Measurements from ENCODE around the gene TINAG.

The TINAG gene

DNA sequence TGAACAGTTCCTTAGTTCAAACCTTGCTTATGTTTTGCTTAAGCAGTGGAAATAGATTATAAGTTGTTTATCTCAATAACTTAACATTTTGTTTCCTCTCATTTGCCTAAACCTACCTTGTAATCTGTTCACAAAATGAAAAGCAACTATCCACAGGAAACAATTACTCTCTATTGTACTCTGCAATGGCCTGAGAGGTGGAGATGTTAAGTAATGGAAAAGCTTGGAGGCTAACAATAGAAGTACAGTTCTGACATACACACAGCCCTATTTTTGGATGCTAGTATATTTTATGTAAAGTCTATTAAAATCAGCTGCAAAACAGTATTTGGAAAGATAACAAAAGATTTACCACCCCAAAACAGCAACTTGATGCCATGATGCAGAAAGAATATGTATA, 82.1 kb downstream of the TINAG start:
- Histone ChIP-seq H3K4me1 (ENCODE audit: control insufficient read depth in 1 of 2, insufficient read depth in 1 of 2, low read depth in 1 of 2, low read length in 1 of 2) (no peaks in the 10 kb centered on the region), H3K27me3 (no peaks in the 10 kb centered on the region), H3K27ac (no peak overlapping the region), H3K4me3 (ENCODE audit: low read depth in 1 of 2, low read length in 1 of 2) (no peak overlapping the region), H3K9me3 (no peaks in the 10 kb centered on the region), H3K36me3 (no peaks in the 10 kb centered on the region)
- TF ChIP-seq, protein P1, sequence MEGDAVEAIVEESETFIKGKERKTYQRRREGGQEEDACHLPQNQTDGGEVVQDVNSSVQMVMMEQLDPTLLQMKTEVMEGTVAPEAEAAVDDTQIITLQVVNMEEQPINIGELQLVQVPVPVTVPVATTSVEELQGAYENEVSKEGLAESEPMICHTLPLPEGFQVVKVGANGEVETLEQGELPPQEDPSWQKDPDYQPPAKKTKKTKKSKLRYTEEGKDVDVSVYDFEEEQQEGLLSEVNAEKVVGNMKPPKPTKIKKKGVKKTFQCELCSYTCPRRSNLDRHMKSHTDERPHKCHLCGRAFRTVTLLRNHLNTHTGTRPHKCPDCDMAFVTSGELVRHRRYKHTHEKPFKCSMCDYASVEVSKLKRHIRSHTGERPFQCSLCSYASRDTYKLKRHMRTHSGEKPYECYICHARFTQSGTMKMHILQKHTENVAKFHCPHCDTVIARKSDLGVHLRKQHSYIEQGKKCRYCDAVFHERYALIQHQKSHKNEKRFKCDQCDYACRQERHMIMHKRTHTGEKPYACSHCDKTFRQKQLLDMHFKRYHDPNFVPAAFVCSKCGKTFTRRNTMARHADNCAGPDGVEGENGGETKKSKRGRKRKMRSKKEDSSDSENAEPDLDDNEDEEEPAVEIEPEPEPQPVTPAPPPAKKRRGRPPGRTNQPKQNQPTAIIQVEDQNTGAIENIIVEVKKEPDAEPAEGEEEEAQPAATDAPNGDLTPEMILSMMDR (IDR thresholded peaks at IDR 0.05) = no peak

DNA sequence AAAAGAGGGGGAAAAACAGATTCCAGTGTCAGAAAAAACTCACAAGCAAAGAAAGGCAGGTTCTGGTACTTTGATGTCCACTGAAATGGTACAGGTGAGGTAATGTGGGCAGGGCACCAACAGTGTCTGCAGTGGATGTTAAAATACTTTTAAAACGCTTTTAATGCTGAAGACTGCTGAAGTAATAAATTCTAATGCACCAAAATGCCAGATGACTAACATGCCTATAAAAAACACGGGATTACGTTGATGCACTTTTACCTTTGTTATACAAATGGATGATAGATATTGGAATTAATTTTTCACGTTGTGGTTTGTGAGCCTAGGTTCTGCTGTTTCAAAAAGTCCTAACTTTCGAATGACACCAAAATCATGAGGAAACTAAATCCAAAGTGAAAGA, 83.3 kb downstream of the TINAG start:
- H3K36me3 ChIP-seq = no peaks in the 10 kb centered on the region
- no peaks in the 10 kb centered on the region for H3K9me3 ChIP-seq
- no peaks in the 10 kb centered on the region for H3K4me1 ChIP-seq (ENCODE audit: control insufficient read depth in 1 of 2, insufficient read depth in 1 of 2, low read depth in 1 of 2, low read length in 1 of 2)
- TF ChIP-seq, protein P1 (IDR thresholded peaks at IDR 0.05) = no peak
- H3K27me3 ChIP-seq = no peaks in the 10 kb centered on the region
- no peak overlapping the region for H3K27ac ChIP-seq
- H3K4me3 ChIP-seq (ENCODE audit: low read depth in 1 of 2, low read length in 1 of 2) = no peak overlapping the region

- Histone ChIP-seq H3K27ac (no peak overlapping the region), H3K36me3 (no peaks in the 10 kb centered on the region), H3K9me3 (no peaks in the 10 kb centered on the region), H3K4me1 (ENCODE audit: control insufficient read depth in 1 of 2, insufficient read depth in 1 of 2, low read depth in 1 of 2, low read length in 1 of 2) (no peaks in the 10 kb centered on the region), H3K27me3 (no peaks in the 10 kb centered on the region), H3K4me3 (ENCODE audit: low read depth in 1 of 2, low read length in 1 of 2) (no peak overlapping the region)
- TF ChIP-seq, protein P1 (IDR thresholded peaks at IDR 0.05) = no peak
Measured at GRCh38 chr6:54403096-54403495, 94.9 kb downstream of the TINAG start.

DNA sequence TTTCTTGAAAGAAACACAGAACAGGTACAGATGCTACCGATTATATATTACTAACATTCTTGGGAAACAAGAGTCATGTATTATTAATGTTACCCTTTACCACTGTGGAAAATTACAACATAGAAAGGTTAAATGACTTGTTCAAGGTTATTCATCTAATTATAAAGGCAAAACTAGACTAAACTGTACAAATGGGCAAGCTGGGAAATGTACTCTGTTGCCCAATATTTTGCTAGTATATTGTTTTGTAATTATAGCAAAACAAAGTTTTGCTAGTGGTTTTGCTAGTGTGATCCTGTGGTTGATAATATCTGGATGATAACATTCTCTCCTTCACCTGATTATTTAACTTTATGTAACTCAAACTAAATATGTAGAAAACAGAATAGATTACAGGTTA, 96.5 kb downstream of the TINAG start:
- Histone ChIP-seq H3K9me3 (no peaks in the 10 kb centered on the region), H3K4me3 (ENCODE audit: low read depth in 1 of 2, low read length in 1 of 2) (no peak overlapping the region), H3K36me3 (no peaks in the 10 kb centered on the region), H3K4me1 (ENCODE audit: control insufficient read depth in 1 of 2, insufficient read depth in 1 of 2, low read depth in 1 of 2, low read length in 1 of 2) (no peaks in the 10 kb centered on the region), H3K27ac (no peak overlapping the region), H3K27me3 (no peaks in the 10 kb centered on the region)
- TF ChIP-seq, protein P1 (IDR thresholded peaks at IDR 0.05) = no peak

DNA sequence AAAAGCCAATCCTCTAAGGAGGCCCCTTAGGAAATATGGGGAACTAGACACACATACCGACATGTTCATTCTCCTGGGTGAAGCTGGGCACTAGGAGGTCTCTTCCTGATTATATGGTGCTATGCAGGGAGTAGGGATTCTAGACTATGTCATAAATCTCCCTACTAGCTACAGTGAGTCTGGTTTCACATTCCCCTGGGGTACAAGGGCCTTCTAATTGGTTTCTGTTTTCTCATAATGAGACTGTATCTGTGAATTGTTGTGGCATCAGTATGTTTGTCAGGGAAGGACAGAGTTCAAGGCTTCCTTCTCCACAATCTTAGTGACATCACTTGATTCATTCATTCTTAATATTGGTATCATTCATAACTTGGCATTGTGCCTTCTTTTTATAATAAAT, 103.5 kb downstream of the TINAG start:
- no peaks in the 10 kb centered on the region for H3K27me3 ChIP-seq
- H3K27ac ChIP-seq = no peak overlapping the region
- H3K4me1 ChIP-seq (ENCODE audit: control insufficient read depth in 1 of 2, insufficient read depth in 1 of 2, low read depth in 1 of 2, low read length in 1 of 2) = no peaks in the 10 kb centered on the region
- TF ChIP-seq, protein P1 (IDR thresholded peaks at IDR 0.05) = no peak
- H3K4me3 ChIP-seq (ENCODE audit: low read depth in 1 of 2, low read length in 1 of 2) = no peak overlapping the region
- no peaks in the 10 kb centered on the region for H3K36me3 ChIP-seq
- H3K9me3 ChIP-seq = no peaks in the 10 kb centered on the region

GRCh38 chr6:54415517-54415916, 107.3 kb downstream of the TINAG start:
- no peak overlapping the region for H3K27ac ChIP-seq
- no peak overlapping the region for H3K4me3 ChIP-seq (ENCODE audit: low read depth in 1 of 2, low read length in 1 of 2)
- H3K36me3 ChIP-seq = no peaks in the 10 kb centered on the region
- no peaks in the 10 kb centered on the region for H3K9me3 ChIP-seq
- H3K27me3 ChIP-seq = no peaks in the 10 kb centered on the region
- H3K4me1 ChIP-seq (ENCODE audit: control insufficient read depth in 1 of 2, insufficient read depth in 1 of 2, low read depth in 1 of 2, low read length in 1 of 2) = no peaks in the 10 kb centered on the region
- TF ChIP-seq, protein P1 (IDR thresholded peaks at IDR 0.05) = no peak

Data from neutrophil (primary cell).